Measurements from ENCODE around the gene RASSF5.

GRCh38 chr1:206493279-206493678 is 14.1 kb upstream of the RASSF5 start:
- TF ChIP-seq POLR2AphosphoS5 (IDR thresholded peaks at IDR 0.05; ENCODE audit: borderline replicate concordance, low read depth, low read length) (no peak), EZH2 (IDR thresholded peaks at IDR 0.05) (no peak)

Data from SK-N-MC (cell line).